Glomerular endothelial cell (primary cell): ENCODE measurements around the gene PARG. TPM values are rescaled to one million over a fixed set of nuclear protein-coding genes. Genes with fewer than 3 reads are reported as not detected.
"Not testable (repeated sequence)": the region's sequence is repeated elsewhere in the genome, so short reads cannot be mapped to it uniquely, and the experiment has no call there.

Experiments used
- DNase-seq: peaks from one replicate; pipeline ENCODE4 v3.0.0-alpha.2; 2011; ENCODE audit warnings: low read depth, low spot score; ENCODE audit errors: extremely low read depth
- total RNA-seq: library from RNA; depleted of rRNA; stranded (reverse); fragments of >200 nt; gene quantifications from 2 replicates; pipeline ENCODE4 v1.2.3, GENCODE V29; 2015

PARG gene
- total RNA-seq, 1 donor from 2014 or later = 22.0 TPM

DNA sequence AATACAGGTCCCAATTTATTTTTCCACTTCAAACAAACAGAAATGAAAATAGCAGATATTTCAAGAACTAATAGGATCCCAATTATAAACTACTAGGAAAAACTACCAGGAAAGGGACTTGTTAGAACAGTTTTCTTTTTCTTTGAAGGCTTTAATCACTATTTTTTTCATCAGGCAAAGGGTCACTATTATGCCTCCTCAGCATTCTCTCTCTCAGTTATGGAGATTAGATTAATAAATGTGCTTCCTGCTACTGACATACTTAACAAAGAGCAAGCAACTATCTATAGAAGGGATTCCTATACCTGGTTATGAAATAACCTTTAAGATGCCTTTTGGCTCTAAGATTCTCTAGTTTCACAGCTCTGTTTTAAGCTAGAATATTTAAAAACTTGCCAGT, 108.7 kb downstream of the PARG start:
- no peak for DNase-seq

DNA sequence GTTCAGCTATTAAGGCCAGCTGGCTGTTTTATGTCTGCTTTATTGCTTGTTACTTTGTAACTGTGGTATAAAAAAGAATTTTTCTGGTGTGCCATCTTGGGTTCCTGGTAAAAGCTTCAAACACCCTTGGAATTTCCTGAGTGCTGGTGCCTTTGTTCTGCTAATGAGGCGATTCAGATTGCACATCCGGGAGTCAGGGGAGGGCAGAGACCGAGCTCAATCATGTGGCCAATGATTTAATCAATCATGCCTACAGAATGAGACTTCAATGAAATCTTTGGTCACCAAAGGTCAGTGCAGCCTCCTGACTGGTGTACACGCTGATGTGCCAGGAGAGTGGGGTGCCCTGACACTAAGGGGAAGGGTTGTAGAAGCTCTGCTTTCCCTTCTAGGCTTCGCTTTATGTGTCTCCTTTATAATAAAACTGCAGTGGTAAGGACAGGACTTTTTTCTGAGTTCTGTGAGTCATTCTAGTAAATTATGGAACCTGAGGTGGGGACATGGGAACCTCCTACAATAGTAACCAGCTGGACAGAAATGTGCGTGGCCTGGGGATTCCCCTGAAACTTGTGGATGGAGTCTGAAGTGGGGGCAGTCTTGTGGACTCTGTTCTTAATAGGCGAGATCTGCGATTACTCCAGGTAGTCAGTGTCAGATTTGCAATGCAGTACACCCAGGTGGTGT, 110.3 kb downstream of the PARG start:
- DNase-seq = peak; percentile 84

- DNase-seq = no peak
Measured at GRCh38 chr10:49830846-49831245, 111.0 kb downstream of the PARG start.

GRCh38 chr10:49830016-49830415, 111.8 kb downstream of the PARG start:
- DNase-seq = no peak

- no peak for DNase-seq
Measured at GRCh38 chr10:49827297-49827696, 114.5 kb downstream of the PARG start.

DNA sequence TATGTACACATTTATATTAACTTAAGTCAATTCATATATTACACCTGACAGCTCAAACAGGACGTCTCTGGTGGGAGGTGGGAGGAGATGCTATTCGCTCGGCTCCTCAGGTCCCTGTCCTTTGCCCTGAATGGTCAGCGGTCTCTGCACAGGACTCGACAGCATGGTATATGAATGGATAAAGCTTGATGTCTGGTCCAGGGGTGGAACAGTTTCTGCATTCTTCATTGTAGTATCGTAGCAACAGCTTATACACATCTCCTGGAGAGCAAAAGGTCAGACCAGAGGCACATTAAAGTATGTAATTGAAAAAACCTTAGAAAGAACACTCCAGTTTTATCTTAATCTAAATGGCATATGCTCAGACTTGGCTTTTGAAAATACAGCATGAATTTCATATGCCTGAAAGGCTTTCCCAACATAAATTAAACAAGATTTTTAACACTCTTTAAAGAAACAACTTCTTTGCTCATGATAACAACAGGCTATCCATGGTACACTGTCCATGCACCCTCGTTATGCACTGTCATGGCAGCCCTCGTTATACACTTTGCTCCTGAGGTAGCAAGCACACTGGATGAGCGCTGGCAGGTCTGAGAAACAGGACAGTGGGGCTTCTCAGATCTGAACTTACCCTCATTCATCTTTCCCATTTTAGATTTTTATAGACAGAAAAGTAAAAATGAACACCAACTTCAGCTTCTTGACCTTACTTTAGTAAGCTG, 122.4 kb downstream of the PARG start:
- DNase-seq = no peak

DNA sequence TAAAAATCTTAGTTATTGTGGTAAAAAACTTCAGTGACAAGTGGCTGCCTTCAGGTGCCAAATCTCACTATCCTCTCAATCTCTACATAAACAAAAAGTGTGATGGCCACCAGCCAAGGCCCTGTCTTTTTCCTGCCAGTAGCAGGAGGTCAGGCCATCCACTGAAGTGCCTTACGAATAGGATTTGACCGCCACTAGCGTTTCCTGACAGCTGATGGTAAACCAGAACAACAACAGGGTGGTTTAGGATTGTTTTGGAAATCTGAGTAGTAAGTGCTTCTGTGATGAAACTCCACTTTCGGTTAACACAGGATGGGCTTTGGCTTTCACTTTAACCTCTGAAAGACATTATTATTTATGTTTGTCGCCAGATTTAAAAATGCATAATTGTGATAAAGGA, 124.0 kb downstream of the PARG start:
- peak; percentile 22 for DNase-seq

DNA sequence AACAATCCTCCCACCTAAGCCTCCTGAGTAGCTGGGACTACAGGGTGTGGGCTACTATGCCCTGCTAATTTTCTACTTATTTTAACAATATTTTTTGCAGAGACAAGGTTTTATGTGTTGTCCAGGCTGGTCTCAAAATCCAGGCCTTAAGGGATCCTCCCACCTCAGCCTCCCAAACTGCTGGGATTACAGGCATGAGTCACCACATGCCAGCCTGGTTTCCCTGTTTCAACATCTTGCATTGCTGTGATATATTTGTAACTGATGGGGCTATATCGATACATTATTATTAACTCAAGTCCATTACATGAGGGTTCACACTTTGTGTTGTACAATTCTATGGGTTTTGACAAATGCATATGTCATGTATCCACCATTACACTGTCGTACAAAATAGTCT, 137.8 kb downstream of the PARG start:
- no peak for DNase-seq

GRCh38 chr10:49798275-49798674, 143.6 kb downstream of the PARG start:
- DNase-seq = no peak

DNA sequence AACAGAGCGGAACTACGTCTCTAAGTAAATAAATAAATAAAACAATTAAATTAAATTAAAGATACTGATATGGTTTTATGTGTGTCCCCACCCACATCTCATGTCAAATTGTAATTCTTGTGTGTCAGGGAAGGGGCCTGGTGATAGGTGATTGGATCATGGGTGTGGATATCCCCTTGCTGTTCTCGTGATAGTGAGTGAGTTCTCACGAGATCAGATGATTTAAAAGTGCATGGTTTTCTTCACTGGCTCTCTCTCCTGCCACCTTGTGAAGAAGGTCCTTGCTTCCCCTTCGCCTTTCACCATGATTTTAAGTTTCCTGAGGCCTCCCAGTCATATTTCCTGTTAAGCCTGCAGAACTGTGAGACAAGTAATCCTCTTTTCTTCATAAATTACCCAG, 150.7 kb downstream of the PARG start:
- no peak for DNase-seq

GRCh38 chr10:49784681-49785080, 157.1 kb downstream of the PARG start:
- DNase-seq = no peak

GRCh38 chr10:49783645-49784044, 158.2 kb downstream of the PARG start:
- no peak for DNase-seq

DNA sequence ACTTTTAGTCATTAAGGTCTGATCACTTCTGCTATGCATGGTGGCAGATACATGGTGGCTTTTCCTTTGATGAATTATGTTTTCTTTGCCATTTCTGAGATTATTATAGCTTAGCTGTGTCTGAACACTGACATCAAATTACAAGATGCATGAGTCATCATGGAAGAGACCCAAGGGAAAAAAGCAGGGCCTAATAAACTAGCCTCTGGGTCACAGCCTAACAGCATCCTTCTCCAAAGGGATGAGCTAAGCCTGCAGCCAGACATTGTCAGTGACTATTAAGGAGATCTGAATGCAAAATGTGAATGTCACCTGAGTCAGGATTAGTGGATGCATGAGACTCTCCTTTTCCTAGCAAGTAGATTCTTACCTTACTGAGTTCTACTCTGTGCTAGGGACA, 160.6 kb downstream of the PARG start:
- DNase-seq = no peak

DNA sequence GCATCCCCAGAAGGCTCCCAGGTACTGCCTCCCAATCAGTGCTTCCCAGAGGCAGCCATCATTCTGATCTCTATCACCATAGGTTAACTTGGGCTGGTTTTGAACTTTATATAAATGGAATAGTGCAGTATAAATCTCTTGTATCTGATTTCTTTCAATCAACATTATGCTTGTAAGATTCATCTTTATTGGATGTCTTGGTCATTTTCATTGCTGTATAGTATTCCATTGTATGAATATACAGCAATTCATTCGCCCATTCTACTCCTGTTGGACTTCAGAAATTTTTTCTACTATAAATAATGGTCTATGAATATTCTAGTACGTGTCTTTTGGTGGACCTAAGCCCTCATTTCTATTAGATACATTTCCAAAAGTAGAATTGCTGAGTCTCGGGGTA, 163.6 kb downstream of the PARG start:
- no peak for DNase-seq

- no peak for DNase-seq
Measured at GRCh38 chr10:49776851-49777250, 165.0 kb downstream of the PARG start.

DNA sequence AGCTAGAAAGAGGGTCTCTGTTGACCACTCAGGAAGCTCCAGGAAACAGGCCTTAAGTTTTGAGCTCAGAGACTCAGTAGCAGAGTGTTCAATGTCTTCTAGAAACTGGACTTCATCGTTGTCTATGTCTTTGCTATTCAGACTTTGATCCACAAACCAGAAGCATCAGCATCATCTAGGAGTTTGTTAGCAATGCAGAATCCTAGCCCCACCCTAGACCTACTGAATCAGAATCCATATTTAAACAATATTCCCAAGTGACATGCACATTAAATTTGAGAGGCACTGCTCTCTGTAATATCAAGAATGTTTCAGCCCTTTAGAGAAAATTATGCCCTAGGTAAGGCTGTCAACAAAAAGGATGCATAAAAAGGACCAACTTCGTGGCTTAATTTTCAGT, 166.8 kb downstream of the PARG start:
- DNase-seq = no peak

- DNase-seq = not testable (repeated sequence)
Measured at GRCh38 chr10:49772944-49773343, 168.9 kb downstream of the PARG start.

GRCh38 chr10:49771046-49771445, 170.8 kb downstream of the PARG start:
- not testable (repeated sequence) for DNase-seq

DNA sequence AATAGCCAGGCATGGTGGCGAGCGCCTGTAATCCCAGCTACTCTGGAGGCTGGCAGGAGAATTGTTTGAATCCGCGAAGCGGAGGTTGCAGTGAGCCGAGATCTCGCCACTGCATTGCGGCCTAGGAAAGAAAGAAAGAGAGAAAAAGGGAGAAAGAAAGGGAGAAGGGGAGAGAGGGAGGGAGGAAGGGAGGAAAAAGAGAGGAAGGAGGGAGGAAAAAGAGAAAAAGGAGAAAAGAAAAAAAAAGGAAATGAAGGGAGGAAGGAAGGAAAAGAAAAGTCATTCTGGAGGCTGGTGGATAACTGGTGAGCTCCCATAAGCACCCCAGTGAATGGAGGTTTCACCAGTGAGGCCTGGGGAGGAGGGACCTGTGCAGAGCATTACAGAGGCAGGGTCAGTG, 172.1 kb downstream of the PARG start:
- DNase-seq = no peak

GRCh38 chr10:49768731-49769130, 173.1 kb downstream of the PARG start:
- no peak for DNase-seq

- DNase-seq = no peak
Measured at GRCh38 chr10:49768329-49768728, 173.5 kb downstream of the PARG start.
